ENCODE results near the gene BEX1.
"Not testable (repeated sequence)": the region's sequence is repeated elsewhere in the genome, so short reads cannot be mapped to it uniquely, and the experiment has no call there.

The BEX1 gene

DNA sequence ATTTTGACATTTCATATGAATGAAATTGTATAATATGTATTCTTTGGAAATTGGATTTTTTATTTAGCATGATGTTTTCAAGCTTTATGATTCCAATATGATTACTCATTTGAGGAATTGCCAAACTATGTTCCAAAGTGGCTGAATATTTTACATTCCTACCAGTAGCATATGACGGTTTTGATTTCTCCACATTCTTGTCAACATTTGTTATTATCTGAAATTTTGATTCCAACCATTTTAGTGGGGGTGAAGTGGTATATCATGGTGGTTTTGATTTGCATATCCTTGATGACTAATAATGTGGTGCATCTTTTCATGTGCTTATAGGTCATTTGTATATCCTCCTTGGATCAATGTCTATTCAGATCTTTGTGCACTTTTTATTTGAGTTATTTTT, 2.6 kb upstream of the BEX1 start:
- TF ChIP-seq TAF1 (IDR thresholded peaks at IDR 0.05; ENCODE audit: borderline replicate concordance, low read depth, low read length) (no peak), POLR2A (IDR thresholded peaks at IDR 0.05; ENCODE audit: low read depth, low read length) (no peak), POLR2AphosphoS5 (IDR thresholded peaks at IDR 0.05; ENCODE audit: low read depth, low read length) (no peak)
- no peak for FAIRE-seq
- DNase-seq (ENCODE audit: insufficient read length): no peak

DNA sequence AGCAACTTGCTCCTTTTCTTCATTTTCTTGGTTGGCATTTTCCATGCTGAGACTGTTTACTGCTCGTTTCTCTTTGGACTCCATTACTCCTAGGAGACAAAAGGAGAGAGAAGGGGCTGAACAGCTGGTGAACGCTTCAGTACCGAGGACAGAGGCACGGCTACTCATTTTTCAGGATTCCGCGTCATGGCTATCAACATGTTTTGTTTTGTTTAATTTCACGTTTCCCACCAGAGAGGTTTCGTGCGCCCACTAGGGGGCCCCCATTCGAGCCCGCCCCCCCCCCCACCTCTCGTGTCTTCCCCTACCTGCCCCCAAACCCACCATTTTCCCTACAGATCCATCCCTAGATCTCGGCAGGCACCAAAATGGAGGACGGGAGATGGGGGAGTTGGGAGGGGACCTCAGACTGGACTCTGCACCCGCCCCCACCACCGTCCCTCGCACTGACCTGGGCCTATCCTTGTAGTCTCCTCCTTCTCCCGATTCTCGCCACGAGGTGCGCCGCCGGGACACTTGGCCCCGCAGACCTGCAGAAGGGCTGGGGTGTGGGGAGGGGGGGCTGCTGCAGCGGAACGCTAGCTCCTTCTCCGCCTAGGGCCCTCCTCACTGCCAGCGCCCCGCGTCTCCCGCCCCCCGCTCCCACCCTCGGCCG, 653 bp downstream of the BEX1 start:
- no peak for DNase-seq (ENCODE audit: insufficient read length)
- FAIRE-seq: no peak
- TF ChIP-seq POLR2A (IDR thresholded peaks at IDR 0.05; ENCODE audit: low read depth, low read length) (no peak), POLR2AphosphoS5 (IDR thresholded peaks at IDR 0.05; ENCODE audit: low read depth, low read length) (no peak), TAF1 (IDR thresholded peaks at IDR 0.05; ENCODE audit: borderline replicate concordance, low read depth, low read length) (no peak)

DNA sequence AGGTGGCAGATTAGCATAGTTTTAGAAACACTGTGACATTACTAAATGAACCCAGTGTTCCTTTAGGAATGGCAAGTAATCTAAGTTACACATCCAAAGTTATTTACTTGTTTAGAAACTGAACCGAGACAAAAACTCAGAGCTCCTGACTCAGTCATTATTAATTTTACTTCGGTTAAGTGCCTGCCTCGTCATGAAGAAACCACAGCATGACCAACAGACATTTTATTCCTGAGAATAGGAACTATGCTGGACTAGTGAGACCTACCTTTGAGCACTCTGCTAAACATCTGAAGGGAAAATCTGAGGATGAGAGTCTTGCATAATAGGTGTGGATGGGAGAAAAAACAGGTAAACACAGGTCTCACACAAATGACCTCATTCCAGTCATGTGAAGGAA, 2.5 kb downstream of the BEX1 start:
- no peak for FAIRE-seq
- no peak for TF ChIP-seq POLR2A (IDR thresholded peaks at IDR 0.05; ENCODE audit: low read depth, low read length)
- no peak for TF ChIP-seq POLR2AphosphoS5 (IDR thresholded peaks at IDR 0.05; ENCODE audit: low read depth, low read length)
- no peak for TF ChIP-seq TAF1 (IDR thresholded peaks at IDR 0.05; ENCODE audit: borderline replicate concordance, low read depth, low read length)
- no peak for DNase-seq (ENCODE audit: insufficient read length)

DNA sequence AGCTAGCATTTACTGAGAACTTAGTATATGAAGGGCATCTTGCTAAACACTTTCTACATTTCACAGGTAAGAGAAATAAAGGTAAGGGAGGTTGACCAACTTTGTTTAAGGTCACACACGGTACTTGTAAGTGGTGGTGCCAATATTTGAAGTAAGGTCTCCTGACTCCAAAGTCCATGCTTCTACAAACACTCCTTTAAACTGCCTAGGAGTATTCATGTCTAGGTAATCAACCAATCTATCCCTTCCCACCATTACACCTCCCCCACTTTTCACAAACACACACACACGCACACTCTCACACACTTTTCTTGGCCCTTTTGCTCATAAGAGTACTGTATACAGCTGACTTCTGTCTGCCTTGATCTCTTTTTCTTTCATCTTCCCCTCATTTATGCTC, 7.1 kb downstream of the BEX1 start:
- DNase-seq (ENCODE audit: insufficient read length) (no peak), FAIRE-seq (no peak)
- TF ChIP-seq TAF1 (IDR thresholded peaks at IDR 0.05; ENCODE audit: borderline replicate concordance, low read depth, low read length) (no peak), POLR2A (IDR thresholded peaks at IDR 0.05; ENCODE audit: low read depth, low read length) (no peak), POLR2AphosphoS5 (IDR thresholded peaks at IDR 0.05; ENCODE audit: low read depth, low read length) (no peak)

DNA sequence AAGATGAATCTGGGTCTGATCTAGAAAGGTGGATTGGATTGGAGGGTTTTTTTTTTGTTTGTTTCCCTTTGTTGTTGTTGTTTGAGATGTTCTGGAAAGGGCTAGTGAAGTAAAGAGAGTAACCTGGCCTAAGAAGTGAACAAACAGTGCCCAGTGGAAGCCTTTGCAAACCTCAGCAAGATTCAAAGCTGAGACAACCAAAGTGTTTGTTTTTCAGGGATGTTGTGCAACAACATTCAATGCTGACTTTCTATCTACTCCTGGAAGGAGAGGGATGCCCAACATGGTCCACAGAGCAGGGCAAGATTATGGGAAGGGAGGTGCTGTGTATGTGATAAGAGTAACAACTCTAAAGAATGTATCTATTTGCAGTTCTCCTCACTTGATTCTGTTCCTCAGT, 11.3 kb downstream of the BEX1 start:
- FAIRE-seq (no peak), DNase-seq (ENCODE audit: insufficient read length) (no peak)
- TF ChIP-seq TAF1 (IDR thresholded peaks at IDR 0.05; ENCODE audit: borderline replicate concordance, low read depth, low read length): no peak
- TF ChIP-seq POLR2AphosphoS5 (IDR thresholded peaks at IDR 0.05; ENCODE audit: low read depth, low read length): no peak
- TF ChIP-seq POLR2A (IDR thresholded peaks at IDR 0.05; ENCODE audit: low read depth, low read length): no peak

DNA sequence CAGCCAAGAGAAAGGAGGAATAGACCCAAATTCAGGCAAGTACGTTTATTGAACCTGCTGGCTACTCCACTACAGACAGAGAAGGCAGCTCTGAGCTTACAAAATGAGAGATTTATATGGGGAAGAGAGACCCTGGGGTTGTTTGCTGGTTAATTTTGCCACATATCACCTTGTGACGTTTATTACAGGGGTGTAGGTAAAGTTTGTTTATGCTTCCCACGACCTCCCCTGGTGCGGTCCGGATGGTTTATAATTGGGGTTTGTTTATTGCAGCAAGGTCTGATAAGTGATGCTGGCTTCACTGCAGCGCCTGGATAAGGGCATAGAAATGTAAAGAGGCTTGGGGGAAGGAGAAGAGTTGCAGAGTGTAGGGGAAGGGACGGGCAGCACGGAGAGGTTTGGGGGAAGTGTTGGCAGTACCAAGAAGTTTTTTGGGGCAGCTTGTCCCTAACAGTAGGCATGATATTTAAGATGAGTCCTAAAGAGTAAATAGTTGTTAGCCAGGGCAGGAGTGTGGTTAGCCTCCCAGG, 12.6 kb downstream of the BEX1 start:
- FAIRE-seq (no peak), DNase-seq (ENCODE audit: insufficient read length) (no peak)
- TF ChIP-seq POLR2AphosphoS5 (IDR thresholded peaks at IDR 0.05; ENCODE audit: low read depth, low read length) (no peak), POLR2A (IDR thresholded peaks at IDR 0.05; ENCODE audit: low read depth, low read length) (no peak), TAF1 (IDR thresholded peaks at IDR 0.05; ENCODE audit: borderline replicate concordance, low read depth, low read length) (no peak)

DNA sequence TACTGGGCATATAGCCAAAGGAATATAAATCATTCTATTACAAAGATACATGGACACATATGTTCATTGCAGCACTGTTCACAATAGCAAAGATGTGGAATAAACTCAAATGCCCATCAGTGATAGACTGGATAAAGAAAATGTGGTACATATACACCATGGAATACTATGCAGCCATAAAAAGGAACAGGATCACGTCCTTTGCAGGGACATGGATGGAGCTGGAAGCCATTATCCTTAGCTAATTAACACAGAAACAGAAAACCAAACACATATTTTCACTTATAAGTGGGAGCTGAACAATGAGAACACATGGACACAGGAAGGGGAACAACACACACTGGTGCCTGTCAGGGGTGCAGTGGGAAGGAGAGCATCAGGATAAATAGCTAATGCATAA, 30.6 kb downstream of the BEX1 start:
- FAIRE-seq; DNase-seq (ENCODE audit: insufficient read length): not testable (repeated sequence)

DNA sequence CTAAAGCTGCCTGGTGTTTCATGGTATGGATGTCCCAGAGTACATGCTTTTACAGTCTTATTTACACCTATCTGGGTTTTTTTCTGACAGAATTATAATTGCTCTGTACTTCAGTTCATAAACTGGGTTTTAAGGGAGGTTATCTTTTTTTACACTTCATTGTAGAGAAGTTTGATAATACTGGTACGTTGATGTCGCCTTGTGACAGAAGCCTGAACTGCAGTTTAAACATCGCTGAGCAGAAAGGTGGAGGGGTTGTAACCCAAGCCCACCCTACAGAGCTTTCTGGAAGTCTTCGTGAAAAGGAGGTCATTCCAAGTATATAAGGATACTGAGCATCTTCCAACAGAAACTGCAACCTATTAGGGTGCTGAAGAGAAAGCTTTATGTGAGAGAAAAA, 46.4 kb downstream of the BEX1 start:
- TF ChIP-seq POLR2A (IDR thresholded peaks at IDR 0.05; ENCODE audit: low read depth, low read length) (no peak), POLR2AphosphoS5 (IDR thresholded peaks at IDR 0.05; ENCODE audit: low read depth, low read length) (no peak), TAF1 (IDR thresholded peaks at IDR 0.05; ENCODE audit: borderline replicate concordance, low read depth, low read length) (no peak)
- no peak for FAIRE-seq
- no peak for DNase-seq (ENCODE audit: insufficient read length)

DNA sequence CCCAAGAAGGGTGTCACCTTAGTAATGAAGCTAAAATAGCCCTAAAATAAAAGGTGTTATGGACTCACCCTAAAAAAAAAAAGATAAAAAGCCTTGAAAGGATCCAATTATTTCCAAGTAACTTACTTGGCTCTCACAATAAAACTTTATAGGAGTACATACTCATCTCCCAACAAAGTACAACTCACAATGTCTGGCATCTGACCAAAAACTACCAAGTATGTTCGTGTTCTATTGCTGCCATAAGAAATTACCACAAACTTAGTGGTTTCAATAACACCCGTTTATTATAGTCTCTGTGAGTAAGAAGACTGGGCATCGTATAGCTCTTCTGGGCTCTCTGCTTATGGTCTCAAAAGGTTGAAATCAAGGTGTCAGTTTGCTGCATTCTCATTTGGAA, 51.0 kb downstream of the BEX1 start:
- DNase-seq (ENCODE audit: insufficient read length) (no peak), FAIRE-seq (no peak)
- TF ChIP-seq POLR2A (IDR thresholded peaks at IDR 0.05; ENCODE audit: low read depth, low read length): no peak
- TF ChIP-seq TAF1 (IDR thresholded peaks at IDR 0.05; ENCODE audit: borderline replicate concordance, low read depth, low read length): no peak
- TF ChIP-seq POLR2AphosphoS5 (IDR thresholded peaks at IDR 0.05; ENCODE audit: low read depth, low read length): no peak

All from GM12892 (cell line).